Measurements from ENCODE around the gene FIP1L1. TPM values are rescaled to one million over a fixed set of nuclear protein-coding genes. Genes with fewer than 3 reads are reported as not detected.

Gene FIP1L1
- total and polyA plus RNA-seq, 9 of the 15 experiments (the other 6 are each of a cell fraction or from before 2014, with no cell fraction given) = 34.6 to 137 (median 72.0) TPM

- TF ChIP-seq GATA2 (CRISPR knock-in tag; IDR thresholded peaks at IDR 0.05) (no peak), SPI1 (IDR thresholded peaks at IDR 0.05; ENCODE audit: borderline replicate concordance, low read depth, low read length) (no peak), ZNF121 (CRISPR knock-in tag; conservative IDR thresholded peaks at IDR 0.05) (no peak), PHF8 (IDR thresholded peaks at IDR 0.05; ENCODE audit: borderline replicate concordance, low read length) (no peak), THAP7 (CRISPR knock-in tag; IDR thresholded peaks at IDR 0.05) (no peak), ZNF592 (IDR thresholded peaks at IDR 0.05) (0 out of 2 replicates have a peak, but pooled peaks have one; percentile 33), E2F8 (IDR thresholded peaks at IDR 0.05; ENCODE audit: low read depth, partially characterized antibody) (no peak), ZNF586 (CRISPR knock-in tag; conservative IDR thresholded peaks at IDR 0.05) (no peak), ZBTB2 (IDR thresholded peaks at IDR 0.05) (peak; percentile 19; the same call in 1 of the 2 replicates), L3MBTL2 (IDR thresholded peaks at IDR 0.05) (0 out of 2 replicates have a peak, but pooled peaks have one; percentile 12), ZNF449 (CRISPR knock-in tag; IDR thresholded peaks at IDR 0.05) (no peak)
Measured at GRCh38 chr4:53366301-53366716, 11.1 kb upstream of the FIP1L1 start (continued).

Measured in K562 (cell line).